ENCODE results near the gene AHRR. TPM values are rescaled to one million over a fixed set of nuclear protein-coding genes. Genes with fewer than 3 reads are reported as not detected.

Gene AHRR
- total and polyA plus RNA-seq, 2 experiments from 2014 or later: 0.27 to 1.8 TPM

- TF ChIP-seq ETS1 (IDR thresholded peaks at IDR 0.05) (no peak), STAT1 (IDR thresholded peaks at IDR 0.05; ENCODE audit: unreplicated experiment) (no peak), ZNF114 (CRISPR knock-in tag; IDR thresholded peaks at IDR 0.05) (no peak), POLR2AphosphoS5 (IDR thresholded peaks at IDR 0.05; ENCODE audit: low read depth) (no peak), CREB1 (CRISPR knock-in tag; IDR thresholded peaks at IDR 0.05; ENCODE audit: low read depth) (no peak), CTCF (conservative IDR thresholded peaks at IDR 0.05; ENCODE audit: low read depth in 2 of 2) (no peak), NANOG (IDR thresholded peaks at IDR 0.05; ENCODE audit: borderline replicate concordance) (no peak), JUNB (IDR thresholded peaks at IDR 0.05; ENCODE audit: unreplicated experiment) (no peak), ZNF331 (CRISPR knock-in tag; IDR thresholded peaks at IDR 0.05; ENCODE audit: low read depth) (no peak), EZH2phosphoT487 (IDR thresholded peaks at IDR 0.05; ENCODE audit: unreplicated experiment) (no peak)
Measured at GRCh38 chr5:431711-432050, 110.2 kb downstream of the AHRR start (continued).

GRCh38 chr5:432201-432927 lies 110.8 kb downstream of the AHRR start:
- Mint-ChIP-seq H3K4me3 (no peak overlapping the region), H3K9me3 (no peaks in the 10 kb centered on the region), H3K27ac (no peak overlapping the region), H3K27me3 (ENCODE audit: insufficient read depth, low read depth, poor library complexity) (peaks cover 5% of the 10 kb centered on the region), H3K4me1 (peaks cover 5% of the 10 kb centered on the region), H3K36me3 (ENCODE audit: low read depth) (no peaks in the 10 kb centered on the region; the same call in 2 of the 3 replicates)
- Histone ChIP-seq H3K36me3 (ENCODE audit: insufficient read depth) (no peaks in the 10 kb centered on the region), H2AFZ (no peak overlapping the region), H4K20me1 (replicated peaks; ENCODE audit: insufficient read depth) (no peaks in the 10 kb centered on the region), H3K79me2 (replicated peaks; ENCODE audit: insufficient read depth) (no peaks in the 10 kb centered on the region), H3F3A (replicated peaks; ENCODE audit: low read depth) (no peaks in the 10 kb centered on the region), H3K4me2 (no peak overlapping the region), H3K9me2 (ENCODE audit: insufficient read depth) (no peaks in the 10 kb centered on the region), H3K4me1 (ENCODE audit: insufficient read depth) (no peaks in the 10 kb centered on the region), H3K4me3 (no peak overlapping the region), H3K27ac (ENCODE audit: low read depth) (no peak overlapping the region), H3K27me3 (ENCODE audit: insufficient read depth) (no peaks in the 10 kb centered on the region)
- no peak for ATAC-seq
- DNase-seq (ENCODE audit: low spot score): no peak
- TF ChIP-seq ETS1 (IDR thresholded peaks at IDR 0.05) (no peak), CREB1 (CRISPR knock-in tag; IDR thresholded peaks at IDR 0.05; ENCODE audit: low read depth) (no peak), REST (IDR thresholded peaks at IDR 0.05; ENCODE audit: unreplicated experiment) (no peak), ZNF331 (CRISPR knock-in tag; IDR thresholded peaks at IDR 0.05; ENCODE audit: low read depth) (no peak), STAT1 (IDR thresholded peaks at IDR 0.05; ENCODE audit: unreplicated experiment) (no peak), EZH2phosphoT487 (IDR thresholded peaks at IDR 0.05; ENCODE audit: unreplicated experiment) (no peak), JUNB (IDR thresholded peaks at IDR 0.05; ENCODE audit: unreplicated experiment) (no peak), CTCF (conservative IDR thresholded peaks at IDR 0.05; ENCODE audit: low read depth in 2 of 2) (no peak), NANOG (IDR thresholded peaks at IDR 0.05; ENCODE audit: borderline replicate concordance) (no peak), EZH2 (IDR thresholded peaks at IDR 0.05; ENCODE audit: low read depth, unreplicated experiment) (no peak)
